ENCODE results near the gene AK3.

- TF ChIP-seq, protein P1, sequence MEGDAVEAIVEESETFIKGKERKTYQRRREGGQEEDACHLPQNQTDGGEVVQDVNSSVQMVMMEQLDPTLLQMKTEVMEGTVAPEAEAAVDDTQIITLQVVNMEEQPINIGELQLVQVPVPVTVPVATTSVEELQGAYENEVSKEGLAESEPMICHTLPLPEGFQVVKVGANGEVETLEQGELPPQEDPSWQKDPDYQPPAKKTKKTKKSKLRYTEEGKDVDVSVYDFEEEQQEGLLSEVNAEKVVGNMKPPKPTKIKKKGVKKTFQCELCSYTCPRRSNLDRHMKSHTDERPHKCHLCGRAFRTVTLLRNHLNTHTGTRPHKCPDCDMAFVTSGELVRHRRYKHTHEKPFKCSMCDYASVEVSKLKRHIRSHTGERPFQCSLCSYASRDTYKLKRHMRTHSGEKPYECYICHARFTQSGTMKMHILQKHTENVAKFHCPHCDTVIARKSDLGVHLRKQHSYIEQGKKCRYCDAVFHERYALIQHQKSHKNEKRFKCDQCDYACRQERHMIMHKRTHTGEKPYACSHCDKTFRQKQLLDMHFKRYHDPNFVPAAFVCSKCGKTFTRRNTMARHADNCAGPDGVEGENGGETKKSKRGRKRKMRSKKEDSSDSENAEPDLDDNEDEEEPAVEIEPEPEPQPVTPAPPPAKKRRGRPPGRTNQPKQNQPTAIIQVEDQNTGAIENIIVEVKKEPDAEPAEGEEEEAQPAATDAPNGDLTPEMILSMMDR (IDR thresholded peaks at IDR 0.05; ENCODE audit: borderline replicate concordance, extremely low read depth, low read length, poor library complexity, severe bottlenecking): no peak
- TF ChIP-seq EZH2 (IDR thresholded peaks at IDR 0.05; ENCODE audit: borderline replicate concordance, low read depth, low read length, severe bottlenecking): no peak
Measured at GRCh38 chr9:4788703-4789102, 47.7 kb upstream of the AK3 start.
